ENCODE data around the gene BZW2. TPM values are rescaled to one million over a fixed set of nuclear protein-coding genes. Genes with fewer than 3 reads are reported as not detected.
A peak's percentile ranks its signal among the peaks of the same experiment; 100 is the strongest.

The BZW2 gene
- total RNA-seq, 1 experiment from 2014 or later, result 95.2 TPM

GRCh38 chr7:16747102-16747501, 101.1 kb downstream of the BZW2 start:
- no peak for DNase-seq (ENCODE audit: low read depth)

GRCh38 chr7:16753102-16753931, 107.3 kb downstream of the BZW2 start, which contains the start of gene TSPAN13:
TSPAN13 (plus strand) TSS chr7:16753755; CDS start chr7:16753968, 213 bp downstream.
- peak; percentile 91 for DNase-seq (ENCODE audit: low read depth)

- peak; percentile 63 for DNase-seq (ENCODE audit: low read depth)
These were observed 108.2 kb downstream of the BZW2 start for GRCh38 chr7:16753932-16754855.

GRCh38 chr7:16754856-16755317, 108.9 kb downstream of the BZW2 start:
- DNase-seq (ENCODE audit: low read depth), result peak; percentile 37

GRCh38 chr7:16755397-16755796, 109.4 kb downstream of the BZW2 start:
- DNase-seq (ENCODE audit: low read depth), result peak; percentile 54

Other genes starting within 250 kb of the BZW2 start
- gene CRPPA, start 224.6 kb upstream of the BZW2 start, total RNA-seq (2014; rRNA removed; shearing (Covaris generic)), result 1.0 and 2.5 TPM in 2 replicates
- gene SOSTDC1, start 180.4 kb upstream of the BZW2 start, total RNA-seq (2014; rRNA removed; shearing (Covaris generic)), result not detected in 2 replicates
- not detected in 2 replicates for gene LRRC72, start 119.4 kb upstream of the BZW2 start, total RNA-seq (2014; rRNA removed; shearing (Covaris generic))
- 34.8 and 39.2 TPM in 2 replicates for gene ANKMY2, start 427 bp upstream of the BZW2 start, total RNA-seq (2014; rRNA removed; shearing (Covaris generic))
- 66.5 and 75.5 TPM in 2 replicates for gene TSPAN13, start 107.6 kb downstream of the BZW2 start, total RNA-seq (2014; rRNA removed; shearing (Covaris generic))
- gene AGR2, start 158.8 kb downstream of the BZW2 start, total RNA-seq (2014; rRNA removed; shearing (Covaris generic)), result not detected in 2 replicates
- not detected in 2 replicates for gene AGR3, start 235.8 kb downstream of the BZW2 start, total RNA-seq (2014; rRNA removed; shearing (Covaris generic))

Measured in M059J (cell line).